Retinal pigment epithelial cell (primary cell): ENCODE measurements around the gene PHLPP2.
"Not testable (repeated sequence)": the region's sequence is repeated elsewhere in the genome, so short reads cannot be mapped to it uniquely, and the experiment has no call there.

ENCODE experiments used
- DNase-seq: peaks from one replicate; pipeline ENCODE4 v3.0.0-alpha.2; 2010; ENCODE audit warnings: low read depth
- H3K4me3 ChIP-seq: 2 replicates; pipeline ENCODE4 v1.5.1; 2011; ENCODE audit warnings: mild to moderate bottlenecking, low read length, control low read depth, moderate library complexity
- TF ChIP-seq, protein P1 (sequence below): conservative IDR thresholded peaks from 2 replicates; pipeline ENCODE4 v1.5.1; 2011; ENCODE audit warnings: low read depth, low read length, control low read depth, inconsistent platforms

Gene PHLPP2

DNA sequence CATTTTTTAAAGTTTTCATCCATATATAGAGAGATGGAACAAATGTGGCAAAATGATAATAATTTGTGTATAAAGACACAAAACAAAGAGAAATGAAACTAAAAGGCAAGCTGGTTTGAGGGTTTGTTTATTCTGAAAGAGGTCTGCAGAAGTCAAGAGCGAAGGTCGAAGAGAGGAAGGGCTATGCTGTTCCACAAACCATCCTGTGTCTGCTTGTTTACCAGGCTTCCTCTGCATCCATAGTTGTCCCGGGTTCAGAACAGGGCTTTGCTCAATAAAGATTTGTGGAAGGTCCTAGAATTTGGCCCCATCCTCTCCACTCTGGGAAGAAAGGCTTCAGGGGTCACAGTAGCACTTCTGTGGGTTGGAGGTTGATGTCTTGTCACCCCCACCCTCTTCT lies 100.9 kb downstream of the PHLPP2 start:
- TF ChIP-seq, protein P1, sequence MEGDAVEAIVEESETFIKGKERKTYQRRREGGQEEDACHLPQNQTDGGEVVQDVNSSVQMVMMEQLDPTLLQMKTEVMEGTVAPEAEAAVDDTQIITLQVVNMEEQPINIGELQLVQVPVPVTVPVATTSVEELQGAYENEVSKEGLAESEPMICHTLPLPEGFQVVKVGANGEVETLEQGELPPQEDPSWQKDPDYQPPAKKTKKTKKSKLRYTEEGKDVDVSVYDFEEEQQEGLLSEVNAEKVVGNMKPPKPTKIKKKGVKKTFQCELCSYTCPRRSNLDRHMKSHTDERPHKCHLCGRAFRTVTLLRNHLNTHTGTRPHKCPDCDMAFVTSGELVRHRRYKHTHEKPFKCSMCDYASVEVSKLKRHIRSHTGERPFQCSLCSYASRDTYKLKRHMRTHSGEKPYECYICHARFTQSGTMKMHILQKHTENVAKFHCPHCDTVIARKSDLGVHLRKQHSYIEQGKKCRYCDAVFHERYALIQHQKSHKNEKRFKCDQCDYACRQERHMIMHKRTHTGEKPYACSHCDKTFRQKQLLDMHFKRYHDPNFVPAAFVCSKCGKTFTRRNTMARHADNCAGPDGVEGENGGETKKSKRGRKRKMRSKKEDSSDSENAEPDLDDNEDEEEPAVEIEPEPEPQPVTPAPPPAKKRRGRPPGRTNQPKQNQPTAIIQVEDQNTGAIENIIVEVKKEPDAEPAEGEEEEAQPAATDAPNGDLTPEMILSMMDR, result no peak
- no peak for DNase-seq

DNA sequence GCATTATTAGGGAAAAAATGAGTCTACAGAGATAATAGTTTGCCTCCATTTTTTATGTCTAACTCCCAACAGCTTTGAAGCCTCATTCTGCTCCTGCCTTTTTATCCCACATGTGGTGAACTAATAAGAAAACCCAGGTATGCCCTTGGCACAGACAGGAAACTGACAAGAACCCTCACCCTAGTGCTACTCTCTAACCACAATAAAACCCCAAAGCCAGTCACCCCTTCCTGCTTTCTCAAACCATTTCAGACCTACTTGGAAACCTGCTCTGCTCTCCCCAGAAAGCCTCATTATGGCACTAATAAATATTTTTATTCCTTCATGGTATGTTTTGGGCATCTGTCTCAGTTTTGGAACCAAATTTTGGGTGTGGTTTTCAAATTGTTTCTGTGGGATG lies 102.4 kb downstream of the PHLPP2 start:
- TF ChIP-seq, protein P1, result no peak
- DNase-seq, result no peak
- no peak overlapping the region for H3K4me3 ChIP-seq

More for the DNA sequence above, 100.9 kb downstream of the PHLPP2 start:
- no peak overlapping the region for H3K4me3 ChIP-seq

DNA sequence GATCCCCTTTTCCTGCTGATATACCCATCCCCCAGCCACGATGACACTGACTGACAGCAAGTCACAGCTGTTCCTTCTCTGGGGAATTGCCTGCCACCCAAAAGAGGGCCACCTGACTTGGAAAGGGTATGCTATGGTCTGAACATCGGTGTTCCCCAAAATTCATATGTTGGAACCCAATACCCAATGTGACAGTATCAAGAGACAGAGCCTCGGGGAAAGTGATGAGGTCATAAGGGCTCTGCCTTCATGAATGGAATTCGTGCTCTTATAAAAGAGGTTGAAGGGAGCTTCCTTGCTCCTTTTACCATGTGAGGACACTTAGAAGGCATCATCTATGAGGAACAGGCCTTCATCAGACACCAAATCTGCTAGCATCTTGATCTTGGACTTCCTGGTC lies 106.1 kb downstream of the PHLPP2 start:
- TF ChIP-seq, protein P1, result no peak
- DNase-seq, result no peak
- H3K4me3 ChIP-seq, result no peak overlapping the region

DNA sequence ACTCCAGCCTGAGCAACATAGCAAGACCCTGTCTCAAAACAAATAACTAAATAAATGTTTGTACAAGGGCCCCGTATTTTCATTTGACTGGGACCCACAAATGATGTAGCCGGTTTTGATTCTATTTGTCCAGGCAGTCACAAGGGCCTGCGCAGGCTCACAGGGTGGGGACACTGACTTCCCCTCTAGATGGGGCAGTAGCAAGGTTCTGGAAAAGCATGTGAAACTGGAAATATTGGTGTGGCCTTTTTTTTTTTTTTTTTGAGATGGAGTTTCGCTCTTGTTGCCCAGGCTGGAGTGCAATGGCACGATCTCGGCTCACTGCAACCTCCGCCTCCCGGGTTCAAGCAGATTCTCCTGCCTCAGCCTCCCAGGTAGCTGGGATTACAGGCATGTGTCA lies 109.5 kb downstream of the PHLPP2 start:
- H3K4me3 ChIP-seq, DNase-seq: not testable (repeated sequence)

DNA sequence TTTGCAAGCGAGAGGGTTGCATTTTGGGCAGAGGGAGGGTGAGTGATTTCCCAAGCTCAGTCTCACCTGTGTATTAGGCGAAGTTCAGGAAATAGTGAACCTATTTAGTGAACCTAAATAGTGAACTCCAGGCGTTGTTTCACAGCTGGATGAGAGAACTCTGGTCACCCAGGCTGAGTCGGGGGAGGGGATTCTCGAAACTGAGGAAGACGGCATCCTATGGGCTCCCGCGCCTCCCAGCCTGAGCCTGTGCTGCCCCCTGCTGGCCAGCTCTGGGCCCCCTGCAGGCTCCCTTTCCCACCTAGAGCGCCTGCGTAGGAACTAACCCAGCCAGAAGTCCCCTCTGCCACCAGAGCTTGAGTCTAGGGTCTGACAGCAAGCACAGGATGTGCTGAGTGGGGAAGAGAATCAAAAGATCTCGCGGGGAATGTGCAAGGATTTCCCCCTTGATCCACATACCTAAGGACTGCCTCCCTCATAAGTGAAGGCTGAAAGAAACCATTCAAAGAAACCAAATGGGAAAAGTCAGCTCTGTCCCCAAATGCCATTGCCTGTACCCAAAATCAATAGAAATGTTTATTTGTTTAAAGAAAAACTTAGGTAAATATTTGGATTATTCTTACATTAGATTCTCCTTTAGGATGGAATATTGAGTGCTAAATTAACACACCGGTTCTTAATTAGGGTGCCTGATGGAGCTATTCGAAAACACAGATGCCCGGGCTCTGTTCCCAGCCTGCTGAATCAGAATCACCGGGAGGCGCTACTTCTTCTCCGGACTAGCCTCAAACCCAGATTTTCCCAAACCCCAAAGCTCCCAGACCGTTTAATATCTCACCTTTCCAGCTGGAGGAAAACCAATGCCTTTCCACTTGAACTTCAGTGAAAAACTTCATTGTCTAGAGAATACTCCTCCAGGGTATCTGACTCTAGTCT lies 113.3 kb downstream of the PHLPP2 start:
- no peak for DNase-seq
- H3K4me3 ChIP-seq, result no peak overlapping the region
- TF ChIP-seq, protein P1, result peak; percentile 91

DNA sequence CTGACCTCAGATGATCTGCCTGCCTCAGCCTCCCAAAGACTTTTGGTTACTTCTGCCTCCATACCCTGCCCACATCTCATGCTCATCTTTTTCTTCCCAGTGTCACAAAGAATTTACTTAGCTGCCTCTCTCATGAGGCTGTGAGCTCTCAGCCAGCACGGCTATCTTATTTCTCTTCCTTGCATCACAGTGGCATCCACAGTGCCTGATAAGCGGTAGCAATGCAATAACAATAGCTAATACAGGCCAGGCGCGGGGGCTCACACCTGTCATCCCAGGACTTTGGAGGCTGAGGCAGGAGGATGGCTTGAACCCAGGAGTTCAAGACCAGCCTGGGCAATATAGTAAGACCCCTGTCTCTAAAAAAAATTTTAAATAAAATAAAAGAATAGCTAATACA lies 114.1 kb downstream of the PHLPP2 start:
- no peak for DNase-seq
- H3K4me3 ChIP-seq, result no peak overlapping the region
- TF ChIP-seq, protein P1, result no peak

DNA sequence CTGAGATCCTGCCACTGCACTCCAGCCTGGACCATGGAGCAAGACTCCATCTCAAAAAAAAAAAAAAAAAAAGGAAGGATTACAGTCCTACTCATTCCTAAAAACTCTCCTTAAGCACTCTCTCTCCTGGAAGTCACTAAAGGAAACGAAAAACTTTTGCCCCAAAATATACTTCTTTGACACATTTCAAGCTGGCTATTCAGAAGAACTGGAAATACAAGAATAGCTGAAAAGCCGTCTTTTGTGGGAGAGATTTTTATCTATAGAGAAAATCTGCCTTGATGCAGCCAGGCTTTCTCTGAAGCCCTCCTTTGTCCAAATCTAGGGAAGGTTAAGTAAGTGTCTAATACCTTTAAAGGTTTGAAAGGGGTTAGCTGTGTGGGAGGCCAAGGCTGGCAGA lies 115.4 kb downstream of the PHLPP2 start:
- H3K4me3 ChIP-seq, result no peak overlapping the region
- TF ChIP-seq, protein P1, result no peak
- no peak for DNase-seq
